Right ventricle myocardium superior (tissue), 1 donor: ENCODE results near the gene CCDC187. TPM values are rescaled to one million over a fixed set of nuclear protein-coding genes. Genes with fewer than 3 reads are reported as not detected.

Experiments used
- ATAC-seq: fragments of 200-7000 bp; cut with Tn5 transposase; one replicate; pipeline ENCODE4 v1.9.1; 2020; ENCODE audit warnings: mild to moderate bottlenecking; ENCODE audit not compliant: poor library complexity
- DNase-seq: peaks from one replicate; pipeline ENCODE4 v3.0.0-alpha.2; 2020
- intact Hi-C: fragments of 100-400 bp; cut with DNase I; formaldehyde crosslinking; loops from one replicate; pipeline ENCODE4 v1.11.2; 2022
- total RNA-seq: library from RNA; stranded (reverse); fragmentation: NEBNext Ultra II Directional; extraction: Animal tissue kit (Norgen Biotek cat#: 25700); gene quantifications from one replicate; pipeline ENCODE4 v1.2.1, GENCODE V29; 2021
- donor health status: DM: no; HTN: yes; CAD: no; lungs with severe emphysema.

CCDC187 gene
- total RNA-seq, 1 donor from 2014 or later = not detected

GRCh38 chr9:136252846-136253245 is 51.0 kb downstream of the CCDC187 start:
- intact Hi-C loops = no loop called here
- ATAC-seq (no peak), DNase-seq (no peak)

GRCh38 chr9:136252281-136252680 is 51.6 kb downstream of the CCDC187 start:
- intact Hi-C loops = no loop called here
- DNase-seq (no peak), ATAC-seq (no peak)

GRCh38 chr9:136251264-136252115 is 52.4 kb downstream of the CCDC187 start:
- ATAC-seq (no peak), DNase-seq (no peak)
- intact Hi-C loops = no loop called here

GRCh38 chr9:136250676-136251075 is 53.2 kb downstream of the CCDC187 start:
- DNase-seq = no peak
- no peak for ATAC-seq

GRCh38 chr9:136249877-136250559 is 53.9 kb downstream of the CCDC187 start:
- ATAC-seq (no peak), DNase-seq (no peak)
- intact Hi-C loops = no loop called here

More at GRCh38 chr9:136250676-136251075, 53.2 kb downstream of the CCDC187 start:
- intact Hi-C loops = no loop called here

- no peak for ATAC-seq
- peak; percentile 39 for DNase-seq
- intact Hi-C loops = no loop called here
These were observed 54.7 kb downstream of the CCDC187 start for GRCh38 chr9:136248951-136249876.

- intact Hi-C loops = no loop called here
- DNase-seq (peak; percentile 13), ATAC-seq (no peak)
These were observed 55.8 kb downstream of the CCDC187 start for GRCh38 chr9:136247947-136248637.

GRCh38 chr9:136247551-136247916 is 56.4 kb downstream of the CCDC187 start:
- ATAC-seq (no peak), DNase-seq (no peak)
- intact Hi-C loops = no loop called here

GRCh38 chr9:136246849-136247550 is 56.9 kb downstream of the CCDC187 start:
- DNase-seq = no peak

GRCh38 chr9:136245219-136246150 is 58.4 kb downstream of the CCDC187 start, which contains the start of gene QSOX2:
Gene QSOX2 (minus strand): TSS chr9:136245812. CDS start chr9:136245803, 9 bp downstream.
- intact Hi-C loops = no loop called here
- peak; percentile 94 for ATAC-seq

More at GRCh38 chr9:136246849-136247550, 56.9 kb downstream of the CCDC187 start:
- ATAC-seq = no peak
- intact Hi-C loops = no loop called here

GRCh38 chr9:136244969-136245218 is 59.0 kb downstream of the CCDC187 start:
- DNase-seq (no peak), ATAC-seq (no peak)
- intact Hi-C loops = no loop called here

More at GRCh38 chr9:136245219-136246150, 58.4 kb downstream of the CCDC187 start, which contains the start of gene QSOX2:
- DNase-seq = peak; percentile 90

- DNase-seq (no peak), ATAC-seq (no peak)
- intact Hi-C loops = no loop called here
These were observed 59.5 kb downstream of the CCDC187 start for GRCh38 chr9:136244122-136244968.

GRCh38 chr9:136243631-136244030 is 60.3 kb downstream of the CCDC187 start:
- intact Hi-C loops = no loop called here
- DNase-seq = no peak
- no peak for ATAC-seq

- intact Hi-C loops = no loop called here
- DNase-seq (no peak), ATAC-seq (no peak)
These were observed 60.9 kb downstream of the CCDC187 start for GRCh38 chr9:136242918-136243525.

- no peak for ATAC-seq
- intact Hi-C loops = no loop called here
- DNase-seq = no peak
These were observed 61.6 kb downstream of the CCDC187 start for GRCh38 chr9:136242248-136242647.

- DNase-seq (no peak), ATAC-seq (no peak)
- intact Hi-C loops = no loop called here
These were observed 62.4 kb downstream of the CCDC187 start for GRCh38 chr9:136241542-136241941.
